OCI-LY1 (cell line): ENCODE results near the gene ULK4.

ENCODE experiments used
- CTCF ChIP-seq: fragments of 200-600 bp; sonication (generic), shearing (Covaris generic); IDR thresholded peaks from 2 replicates; pipeline ENCODE4 v1.5.1; 2017; ENCODE audit warnings: mild to moderate bottlenecking, antibody characterized with exemption, low read length, moderate library complexity, mixed read lengths
- EZH2 ChIP-seq: fragments of 200-600 bp; sonication (generic), shearing (Covaris generic); IDR thresholded peaks from 2 replicates; pipeline ENCODE4 v1.8.0; 2017; ENCODE audit warnings: borderline replicate concordance, mixed run types, mild to moderate bottlenecking, antibody characterized with exemption, low read length, moderate library complexity, mixed read lengths

GRCh38 chr3:41295740-41296139 lies 666.2 kb downstream of the ULK4 start:
- no peak for TF ChIP-seq EZH2
- TF ChIP-seq CTCF = no peak
